ENCODE data around the gene KLHL29. TPM values are rescaled to one million over a fixed set of nuclear protein-coding genes. Genes with fewer than 3 reads are reported as not detected.

Gene KLHL29
- total and polyA plus RNA-seq, 4 experiments from 2014 or later, result 0.24 to 2.4 (median 1.9) TPM; not detected in 1

DNA sequence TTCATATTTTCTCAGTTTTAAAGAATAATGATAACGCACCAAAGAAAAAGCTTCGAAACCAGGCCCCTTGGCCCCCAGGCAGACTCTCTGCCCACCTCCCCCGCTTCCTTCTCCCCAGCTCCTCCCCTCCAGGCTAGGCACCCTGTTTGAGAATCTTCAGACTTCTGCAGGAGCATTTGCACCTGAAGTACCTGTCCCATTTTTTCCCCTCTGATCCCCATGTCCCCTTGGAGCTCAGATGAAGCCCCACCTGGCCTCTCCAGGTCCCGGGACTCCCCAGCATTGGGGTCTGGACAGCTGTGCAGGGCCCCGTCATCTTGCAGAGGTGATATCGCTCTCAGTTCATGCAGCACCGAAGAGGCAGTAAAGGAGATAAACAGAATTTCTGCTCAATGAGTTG lies 35.5 kb upstream of the KLHL29 start:
- Histone ChIP-seq H3K27ac (ENCODE audit: low read depth, low read length) (no peak overlapping the region), H3K27me3 (ENCODE audit: insufficient read depth, low read length) (no peaks in the 10 kb centered on the region), H3K4me1 (ENCODE audit: insufficient read depth, low read length) (no peaks in the 10 kb centered on the region), H3K9me3 (ENCODE audit: control insufficient read depth in 1 of 2, low read length in 2 of 2) (no peaks in the 10 kb centered on the region), H3K36me3 (ENCODE audit: insufficient read depth, low read length) (no peaks in the 10 kb centered on the region), H3K4me3 (ENCODE audit: low read length in 2 of 2) (no peak overlapping the region)
- no peak for DNase-seq
- peaks cover 20 to 27% of the 10 kb centered on the region in 2 donors for H3K27me3 Mint-ChIP-seq
- H3K27ac Mint-ChIP-seq, result no peak overlapping the region
- H3K4me3 Mint-ChIP-seq, result no peak overlapping the region
- H3K9me3 Mint-ChIP-seq, result peaks cover 0 to 2% (median 0%) of the 10 kb centered on the region in 8 donors
- ChIA-PET CTCF (ENCODE audit: partially characterized antibody) (no interaction called here), POLR2A (ENCODE audit: partially characterized antibody) (no interaction called here)
- intact Hi-C loops (cut with micrococcal nuclease), result no loop called here
- H3K36me3 Mint-ChIP-seq, result no peaks in the 10 kb centered on the region
- peaks cover 0 to 3% (median 0%) of the 10 kb centered on the region in 4 donors for H3K4me1 Mint-ChIP-seq

GRCh38 chr2:23350041-23350791 lies 34.8 kb upstream of the KLHL29 start:
- no peak overlapping the region for H3K4me3 Mint-ChIP-seq
- CTCF ChIA-PET (ENCODE audit: partially characterized antibody), result no interaction called here
- H3K27ac ChIP-seq (ENCODE audit: low read depth, low read length), result no peak overlapping the region
- H3K4me1 Mint-ChIP-seq, result peaks cover 0 to 3% (median 0%) of the 10 kb centered on the region in 4 donors
- no peak overlapping the region for H3K4me3 ChIP-seq (ENCODE audit: low read length in 2 of 2)
- intact Hi-C loops (cut with micrococcal nuclease), result no loop called here
- H3K4me1 ChIP-seq (ENCODE audit: insufficient read depth, low read length), result no peaks in the 10 kb centered on the region
- H3K9me3 Mint-ChIP-seq, result peaks cover 0 to 2% (median 0%) of the 10 kb centered on the region in 8 donors
- H3K9me3 ChIP-seq (ENCODE audit: control insufficient read depth in 1 of 2, low read length in 2 of 2), result no peaks in the 10 kb centered on the region
- no peak overlapping the region for H3K27ac Mint-ChIP-seq
- H3K36me3 ChIP-seq (ENCODE audit: insufficient read depth, low read length), result no peaks in the 10 kb centered on the region
- DNase-seq, result no peak
- peaks cover 27 to 34% of the 10 kb centered on the region in 2 donors for H3K27me3 Mint-ChIP-seq
- no peaks in the 10 kb centered on the region for H3K27me3 ChIP-seq (ENCODE audit: insufficient read depth, low read length)
- POLR2A ChIA-PET (ENCODE audit: partially characterized antibody), result no interaction called here
- H3K36me3 Mint-ChIP-seq, result no peaks in the 10 kb centered on the region

GRCh38 chr2:23350792-23351355 lies 34.1 kb upstream of the KLHL29 start:
- ChIA-PET CTCF (ENCODE audit: partially characterized antibody) (interaction anchor here (0.6 to 1.5 kb wide), 3 partner anchors 11 to 15 kb away, joined by 3 to 4 read pairs (median 3); no protein-coding TSS in a partner anchor), POLR2A (ENCODE audit: partially characterized antibody) (no interaction called here)
- Mint-ChIP-seq H3K27ac (no peak overlapping the region), H3K36me3 (no peaks in the 10 kb centered on the region), H3K4me1 (peaks cover 0 to 3% (median 0%) of the 10 kb centered on the region in 4 donors), H3K27me3 (peaks cover 29 to 36% of the 10 kb centered on the region in 2 donors), H3K9me3 (peaks cover 0 to 2% (median 0%) of the 10 kb centered on the region in 8 donors), H3K4me3 (no peak overlapping the region)
- H3K9me3 ChIP-seq (ENCODE audit: control insufficient read depth in 1 of 2, low read length in 2 of 2), result no peaks in the 10 kb centered on the region
- intact Hi-C loops (cut with micrococcal nuclease), result no loop called here
- no peaks in the 10 kb centered on the region for H3K27me3 ChIP-seq (ENCODE audit: insufficient read depth, low read length)
- H3K4me1 ChIP-seq (ENCODE audit: insufficient read depth, low read length), result no peaks in the 10 kb centered on the region
- H3K27ac ChIP-seq (ENCODE audit: low read depth, low read length), result no peak overlapping the region
- no peak overlapping the region for H3K4me3 ChIP-seq (ENCODE audit: low read length in 2 of 2)
- DNase-seq, result no peak
- H3K36me3 ChIP-seq (ENCODE audit: insufficient read depth, low read length), result no peaks in the 10 kb centered on the region

DNA sequence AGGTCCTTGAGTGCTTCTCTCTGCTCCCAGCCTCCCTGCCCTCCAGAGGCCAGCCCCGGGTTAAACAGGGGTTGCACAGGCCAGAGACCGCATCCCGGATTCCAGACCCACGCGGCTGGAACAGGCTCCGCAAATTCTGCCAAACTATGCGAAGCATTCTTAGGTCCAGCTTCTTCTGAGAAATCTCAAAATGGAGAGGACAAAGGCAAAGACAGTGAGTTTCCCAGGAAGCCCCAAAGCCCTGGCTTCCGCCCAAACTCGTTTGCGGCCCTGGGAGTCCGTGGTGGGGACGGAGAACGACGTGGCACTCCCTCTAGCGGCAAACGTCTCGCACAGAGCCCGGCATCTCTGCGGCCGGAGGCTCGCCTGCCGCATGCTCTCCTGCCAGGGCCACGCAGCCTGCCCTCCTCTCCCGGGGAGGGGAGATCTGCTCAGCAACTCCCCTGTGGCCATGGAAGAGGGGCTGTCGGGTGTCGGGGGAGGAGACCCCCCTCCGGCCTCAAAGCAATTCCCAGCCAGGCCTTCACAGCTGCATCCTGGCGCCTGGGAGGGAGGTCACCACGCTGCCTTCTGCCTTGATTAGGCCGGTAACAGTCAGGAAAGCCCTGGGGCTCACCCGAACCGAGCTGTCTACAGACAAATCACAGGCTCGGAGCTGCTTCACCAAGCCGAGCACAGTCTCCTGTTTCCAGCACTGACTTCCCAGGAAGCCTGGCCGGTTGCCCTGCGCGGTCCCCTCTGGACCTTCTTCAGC lies 33.4 kb upstream of the KLHL29 start:
- Mint-ChIP-seq H3K27ac (no peak overlapping the region), H3K36me3 (no peaks in the 10 kb centered on the region), H3K27me3 (peaks cover 28 to 31% of the 10 kb centered on the region in 2 donors), H3K4me3 (peak overlapping the region in 1 of 8 donors; percentile 31), H3K4me1 (peaks cover 0 to 3% (median 0%) of the 10 kb centered on the region in 4 donors), H3K9me3 (peaks cover 0 to 2% (median 0%) of the 10 kb centered on the region in 8 donors)
- Histone ChIP-seq H3K27me3 (ENCODE audit: insufficient read depth, low read length) (no peaks in the 10 kb centered on the region), H3K9me3 (ENCODE audit: control insufficient read depth in 1 of 2, low read length in 2 of 2) (no peaks in the 10 kb centered on the region), H3K4me3 (ENCODE audit: low read length in 2 of 2) (no peak overlapping the region), H3K4me1 (ENCODE audit: insufficient read depth, low read length) (no peaks in the 10 kb centered on the region), H3K27ac (ENCODE audit: low read depth, low read length) (no peak overlapping the region), H3K36me3 (ENCODE audit: insufficient read depth, low read length) (no peaks in the 10 kb centered on the region)
- intact Hi-C loops (cut with micrococcal nuclease), result no loop called here
- DNase-seq, result peak in 3 of 5 donors; percentile 10 to 14 (median 11)
- ChIA-PET POLR2A (ENCODE audit: partially characterized antibody) (no interaction called here), CTCF (ENCODE audit: partially characterized antibody) (interaction anchor here (0.6 to 1.5 kb wide), 3 partner anchors 10 to 15 kb away, joined by 3 to 4 read pairs (median 3); no protein-coding TSS in a partner anchor)

DNA sequence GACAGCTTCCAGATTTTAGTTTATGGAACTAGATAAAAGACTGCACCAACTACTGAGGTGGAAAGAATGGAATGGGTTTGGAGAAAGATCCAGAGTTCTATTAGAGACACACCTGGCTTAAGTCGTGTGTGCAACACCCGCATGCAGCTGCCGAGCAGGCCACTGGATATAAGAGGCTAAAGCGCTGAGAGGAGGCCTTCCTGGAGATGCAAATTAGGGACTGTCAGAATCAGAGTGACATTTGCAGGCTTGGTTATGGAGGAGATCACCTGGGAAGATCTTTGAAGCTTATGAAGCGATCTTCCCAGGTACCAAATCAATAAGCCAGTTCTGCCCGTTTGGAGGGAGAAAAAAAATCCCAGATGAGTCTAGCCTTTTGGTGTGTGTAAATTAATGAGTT lies 30.4 kb upstream of the KLHL29 start:
- peaks cover 0 to 1% (median 0%) of the 10 kb centered on the region in 4 donors for H3K4me1 Mint-ChIP-seq
- ChIA-PET CTCF (ENCODE audit: partially characterized antibody) (no interaction called here), POLR2A (ENCODE audit: partially characterized antibody) (no interaction called here)
- Histone ChIP-seq H3K27ac (ENCODE audit: low read depth, low read length) (no peak overlapping the region), H3K36me3 (ENCODE audit: insufficient read depth, low read length) (no peaks in the 10 kb centered on the region), H3K4me1 (ENCODE audit: insufficient read depth, low read length) (no peaks in the 10 kb centered on the region), H3K9me3 (ENCODE audit: control insufficient read depth in 1 of 2, low read length in 2 of 2) (no peaks in the 10 kb centered on the region), H3K27me3 (ENCODE audit: insufficient read depth, low read length) (no peaks in the 10 kb centered on the region), H3K4me3 (ENCODE audit: low read length in 2 of 2) (no peak overlapping the region)
- DNase-seq, result no peak
- peaks cover 0 to 2% (median 0%) of the 10 kb centered on the region in 8 donors for H3K9me3 Mint-ChIP-seq
- peaks cover 26 to 27% of the 10 kb centered on the region in 2 donors for H3K27me3 Mint-ChIP-seq
- H3K36me3 Mint-ChIP-seq, result no peaks in the 10 kb centered on the region
- no peak overlapping the region for H3K27ac Mint-ChIP-seq
- H3K4me3 Mint-ChIP-seq, result no peak overlapping the region
- intact Hi-C loops (cut with micrococcal nuclease), result no loop called here

DNA sequence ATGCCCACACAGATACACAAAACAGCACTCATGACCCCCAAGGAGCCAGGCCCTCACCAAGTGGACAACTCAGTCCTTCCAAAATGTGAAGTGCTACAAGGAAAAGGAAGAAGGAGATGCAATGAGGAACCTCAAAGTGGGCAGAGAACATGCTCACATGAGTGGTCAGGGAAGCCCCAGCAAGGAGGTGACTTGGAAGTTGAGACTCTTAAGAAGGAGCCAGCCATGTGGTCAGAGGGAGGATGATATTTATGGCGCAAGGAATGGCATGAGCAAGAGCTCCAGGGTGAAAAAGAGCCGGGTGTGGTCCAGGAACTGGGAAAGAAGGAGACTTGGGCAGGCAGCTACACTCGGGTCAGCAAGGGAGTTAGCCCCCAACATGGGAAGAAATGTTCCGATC lies 30.0 kb upstream of the KLHL29 start:
- DNase-seq, result no peak
- peaks cover 25 to 27% of the 10 kb centered on the region in 2 donors for H3K27me3 Mint-ChIP-seq
- intact Hi-C loops (cut with micrococcal nuclease), result no loop called here
- H3K4me3 Mint-ChIP-seq, result no peak overlapping the region
- H3K9me3 Mint-ChIP-seq, result peaks cover 0 to 2% (median 0%) of the 10 kb centered on the region in 8 donors
- Histone ChIP-seq H3K27ac (ENCODE audit: low read depth, low read length) (no peak overlapping the region), H3K9me3 (ENCODE audit: control insufficient read depth in 1 of 2, low read length in 2 of 2) (no peaks in the 10 kb centered on the region), H3K4me1 (ENCODE audit: insufficient read depth, low read length) (no peaks in the 10 kb centered on the region), H3K36me3 (ENCODE audit: insufficient read depth, low read length) (no peaks in the 10 kb centered on the region), H3K27me3 (ENCODE audit: insufficient read depth, low read length) (no peaks in the 10 kb centered on the region), H3K4me3 (ENCODE audit: low read length in 2 of 2) (no peak overlapping the region)
- CTCF ChIA-PET (ENCODE audit: partially characterized antibody), result no interaction called here
- no peaks in the 10 kb centered on the region for H3K36me3 Mint-ChIP-seq
- H3K27ac Mint-ChIP-seq, result no peak overlapping the region
- POLR2A ChIA-PET (ENCODE audit: partially characterized antibody), result no interaction called here
- H3K4me1 Mint-ChIP-seq, result peaks cover 0 to 1% (median 0%) of the 10 kb centered on the region in 4 donors

DNA sequence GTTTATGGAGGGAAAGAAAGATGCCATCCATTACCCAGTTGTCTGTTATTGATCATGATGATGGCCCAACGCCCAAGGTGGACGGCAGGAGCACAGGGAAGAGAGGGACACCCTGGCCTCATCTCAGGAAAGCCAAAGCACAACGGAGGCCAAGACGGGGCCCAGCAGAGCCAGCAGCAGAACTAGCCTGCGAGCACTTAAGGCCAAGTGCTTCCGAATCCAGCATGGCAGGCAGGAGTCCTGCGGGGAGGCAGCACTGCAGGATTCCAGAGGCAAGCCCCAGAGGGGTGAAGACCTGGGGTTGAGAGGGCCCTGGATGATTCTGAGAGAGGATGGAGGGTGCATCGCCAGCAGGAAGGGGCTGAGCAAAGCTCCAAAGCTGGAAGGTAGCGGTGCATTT lies 28.3 kb upstream of the KLHL29 start:
- Mint-ChIP-seq H3K9me3 (peaks cover 0 to 2% (median 0%) of the 10 kb centered on the region in 8 donors), H3K4me3 (no peak overlapping the region), H3K27ac (no peak overlapping the region), H3K4me1 (peaks cover 0 to 1% (median 0%) of the 10 kb centered on the region in 4 donors), H3K36me3 (no peaks in the 10 kb centered on the region), H3K27me3 (peaks cover 29 to 32% of the 10 kb centered on the region in 2 donors)
- ChIA-PET POLR2A (ENCODE audit: partially characterized antibody) (no interaction called here), CTCF (ENCODE audit: partially characterized antibody) (no interaction called here)
- Histone ChIP-seq H3K27ac (ENCODE audit: low read depth, low read length) (no peak overlapping the region), H3K4me1 (ENCODE audit: insufficient read depth, low read length) (no peaks in the 10 kb centered on the region), H3K4me3 (ENCODE audit: low read length in 2 of 2) (no peak overlapping the region), H3K9me3 (ENCODE audit: control insufficient read depth in 1 of 2, low read length in 2 of 2) (no peaks in the 10 kb centered on the region), H3K36me3 (ENCODE audit: insufficient read depth, low read length) (no peaks in the 10 kb centered on the region), H3K27me3 (ENCODE audit: insufficient read depth, low read length) (no peaks in the 10 kb centered on the region)
- intact Hi-C loops (cut with micrococcal nuclease), result no loop called here
- DNase-seq, result no peak

Measured in CD4-positive, alpha-beta memory T cell (primary cell).